PC-3 (cell line): Measurements from ENCODE around the gene TBCCD1. TPM values are rescaled to one million over a fixed set of nuclear protein-coding genes. Genes with fewer than 3 reads are reported as not detected.

Experiments used
- ATAC-seq: fragments of 200-7000 bp; cut with Tn5 transposase; 2 replicates; pipeline ENCODE4 v1.9.1; 2020; ENCODE audit warnings: mild to moderate bottlenecking, moderate library complexity
- BruUV-seq: library from RNA; stranded (reverse); fragments of 400-500 nt; replicated peaks from 2 replicates; lab custom pipeline; 2021; lab: Mats Ljungman, UMichigan
- CTCF ChIA-PET: fragments of 300-600 bp; sonication (Branson Sonifier 250); formaldehyde crosslinking; loops from one replicate; lab custom pipeline; 2022; ENCODE audit warnings: antibody characterized with exemption; lab: Charles Lee
- POLR2A ChIA-PET: fragments of 300-600 bp; sonication (Branson Sonifier 250); formaldehyde crosslinking; loops from one replicate; lab custom pipeline; 2022; ENCODE audit warnings: antibody characterized with exemption; ENCODE audit not compliant: unreplicated experiment; lab: Charles Lee
- DNase-seq: peaks from one replicate; pipeline ENCODE4 v3.0.0-alpha.2; 2015
- H2AFZ ChIP-seq: fragments of 300-600 bp; sonication (generic); 2 replicates; pipeline ENCODE4 v1.6.0; 2016; ENCODE audit warnings: antibody characterized with exemption, low read length
- H3F3A ChIP-seq: fragments of 300-600 bp; sonication (generic); one replicate; pipeline ENCODE4 v1.6.0; 2017; ENCODE audit warnings: antibody characterized with exemption, low read length, control low read depth, mild to moderate bottlenecking; ENCODE audit not compliant: unreplicated experiment
- H3K27ac ChIP-seq: fragments of 300-600 bp; sonication (generic); 2 replicates; pipeline ENCODE4 v1.5.1; 2016; ENCODE audit warnings: mild to moderate bottlenecking, low read length
- H3K27me3 ChIP-seq: fragments of 300-600 bp; sonication (generic); 2 replicates; pipeline ENCODE4 v1.6.1; 2016; ENCODE audit warnings: low read length, mixed read lengths
- H3K36me3 ChIP-seq: fragments of 300-600 bp; sonication (generic); 2 replicates; pipeline ENCODE4 v1.6.1; 2016; ENCODE audit warnings: low read depth, mixed run types, low read length, mixed read lengths
- H3K4me1 ChIP-seq: fragments of 300-600 bp; sonication (generic); 2 replicates; pipeline ENCODE4 v1.5.1; 2016; ENCODE audit warnings: low read length; ENCODE audit not compliant: insufficient read depth
- H3K4me2 ChIP-seq: fragments of 300-600 bp; sonication (generic); 2 replicates; pipeline ENCODE4 v1.6.0; 2016; ENCODE audit warnings: low read length
- H3K4me3 ChIP-seq: fragments of 300-600 bp; sonication (generic); 2 replicates; pipeline ENCODE4 v1.5.1; 2016; ENCODE audit warnings: mild to moderate bottlenecking, low read length, mixed read lengths
- H3K79me2 ChIP-seq: fragments of 300-600 bp; sonication (generic); 2 replicates; pipeline ENCODE4 v1.6.1; 2017; ENCODE audit warnings: low read length, mixed read lengths
- H3K9ac ChIP-seq: fragments of 300-600 bp; sonication (generic); 2 replicates; pipeline ENCODE4 v1.6.0; 2016; ENCODE audit warnings: mild to moderate bottlenecking, low read length
- H3K9me2 ChIP-seq: fragments of 300-600 bp; sonication (generic); replicated peaks from 2 replicates; pipeline ENCODE4 v1.6.1; 2016; ENCODE audit warnings: mixed run types, low read length, mixed read lengths
- H3K9me3 ChIP-seq: fragments of 300-600 bp; sonication (generic); 2 replicates; pipeline ENCODE4 v1.6.1; 2016; ENCODE audit warnings: low read length, mixed read lengths
- H4K20me1 ChIP-seq: fragments of 300-600 bp; sonication (generic); 2 replicates; pipeline ENCODE4 v1.6.1; 2016; ENCODE audit warnings: low read length, mixed read lengths
- CTCF ChIP-seq: fragments of 300-600 bp; sonication (generic); conservative IDR thresholded peaks from 2 replicates; pipeline ENCODE4 v1.5.1; 2017; ENCODE audit warnings: antibody characterized with exemption, low read depth, mild to moderate bottlenecking, low read length
- EZH2 ChIP-seq: fragments of 300-600 bp; sonication (generic); IDR thresholded peaks from one replicate; pipeline ENCODE4 v1.6.1; 2017; ENCODE audit warnings: antibody characterized with exemption, mild to moderate bottlenecking, low read length; ENCODE audit not compliant: unreplicated experiment
- EZH2phosphoT487 ChIP-seq: fragments of 300-600 bp; sonication (generic); IDR thresholded peaks from 2 replicates; pipeline ENCODE4 v1.6.1; 2018; ENCODE audit warnings: mild to moderate bottlenecking, antibody characterized with exemption, low read length, borderline replicate concordance
- intact Hi-C: fragments of 100-400 bp; cut with micrococcal nuclease; formaldehyde crosslinking; loops from 2 replicates; pipeline ENCODE4 v1.9.0; 2023
- total RNA-seq: library from RNA; depleted of rRNA; stranded (reverse); fragments of >200 nt; gene quantifications from 2 replicates; pipeline ENCODE4 v1.2.3, GENCODE V29; 2014

TBCCD1 gene
- total RNA-seq, 1 experiment from 2014 or later = 17.0 TPM

DNA sequence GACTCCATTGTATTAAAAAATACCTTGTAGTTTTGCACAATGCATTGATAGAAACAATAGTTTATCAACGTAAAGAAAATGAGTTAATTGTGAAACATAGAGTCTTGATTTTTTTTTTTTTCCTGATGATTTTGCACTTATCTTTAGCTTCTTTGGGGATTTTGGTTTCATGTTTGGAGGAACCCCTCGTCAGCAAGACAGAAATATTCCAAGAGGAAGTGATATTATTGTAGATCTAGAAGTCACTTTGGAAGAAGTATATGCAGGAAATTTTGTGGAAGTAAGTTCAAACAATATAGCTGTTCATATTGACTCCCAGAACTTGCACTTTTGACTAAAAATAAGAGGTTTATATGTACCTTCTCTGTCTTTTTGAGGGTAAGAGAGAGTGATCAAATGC, 10.4 kb upstream of the TBCCD1 start:
- Histone ChIP-seq H3K9me3 (no peaks in the 10 kb centered on the region), H4K20me1 (0 out of 2 replicates have a peak, but pooled peaks cover 6% of the 10 kb centered on the region), H3K36me3 (peaks cover 82% of the 10 kb centered on the region), H3K27me3 (no peaks in the 10 kb centered on the region), H3K9ac (no peak overlapping the region), H3K9me2 (no peaks in the 10 kb centered on the region), H3K4me1 (no peaks in the 10 kb centered on the region), H3F3A (no peaks in the 10 kb centered on the region), H2AFZ (no peak overlapping the region), H3K79me2 (peaks cover 14% of the 10 kb centered on the region), H3K4me3 (no peak overlapping the region), H3K4me2 (no peak overlapping the region), H3K27ac (no peak overlapping the region)
- intact Hi-C loops = no loop called here
- TF ChIP-seq EZH2phosphoT487 = no peak
- TF ChIP-seq CTCF = no peak
- TF ChIP-seq EZH2 = no peak
- BruUV-seq = no TSS peak
- ChIA-PET POLR2A (interaction anchor here (0.7 kb wide), 1 partner anchor 9 kb away, joined by 12 read pairs; no protein-coding TSS in a partner anchor), CTCF (interaction anchor here (0.6 kb wide), 1 partner anchor 13 kb away, joined by 12 read pairs; no protein-coding TSS in a partner anchor)
- DNase-seq (no peak), ATAC-seq (no peak)

DNA sequence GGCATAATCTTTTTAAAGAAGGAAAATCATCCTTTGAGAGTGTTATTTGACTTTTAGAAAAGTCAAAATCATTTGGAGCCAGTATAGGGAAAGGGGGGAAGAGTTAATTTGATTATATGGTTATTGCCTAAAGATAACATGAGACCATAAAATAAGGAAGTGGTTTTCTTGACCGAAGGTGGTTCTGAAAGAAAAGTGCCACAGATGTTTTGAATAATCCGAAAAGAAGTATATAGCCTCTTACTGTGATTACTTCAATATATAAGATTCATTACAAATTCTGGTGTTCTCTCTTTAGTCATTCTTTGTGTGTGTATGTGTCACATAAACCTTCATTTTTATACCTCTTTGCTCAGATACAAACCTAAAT, 4.5 kb upstream of the TBCCD1 start:
- BruUV-seq = no TSS peak
- H3K79me2 ChIP-seq = peaks cover 54% of the 10 kb centered on the region

More for the DNA sequence above, 4.5 kb upstream of the TBCCD1 start:
- H3K27ac ChIP-seq = no peak overlapping the region
- intact Hi-C loops = no loop called here
- ATAC-seq = no peak
- CTCF ChIA-PET = interaction anchor here (1.9 kb wide), 1 partner anchor 45 kb away, joined by 7 read pairs; no protein-coding TSS in a partner anchor
- H3F3A ChIP-seq = no peaks in the 10 kb centered on the region
- peak overlapping the region; percentile 92 for H3K4me3 ChIP-seq
- H2AFZ ChIP-seq = no peak overlapping the region
- no peaks in the 10 kb centered on the region for H3K27me3 ChIP-seq
- no peaks in the 10 kb centered on the region for H3K9me3 ChIP-seq
- no peaks in the 10 kb centered on the region for H3K9me2 ChIP-seq
- peak overlapping the region; percentile 91 for H3K9ac ChIP-seq
- POLR2A ChIA-PET = interaction anchor here (0.6 to 0.8 kb wide), 2 partner anchors 15 to 235 kb away, joined by 3 to 5 read pairs; no protein-coding TSS in a partner anchor
- peaks cover 16% of the 10 kb centered on the region for H3K4me1 ChIP-seq
- peak overlapping the region; percentile 89 for H3K4me2 ChIP-seq
- H4K20me1 ChIP-seq = peaks cover 14% of the 10 kb centered on the region; the same call in 1 of the 2 replicates
- DNase-seq = no peak
- no peak for TF ChIP-seq EZH2phosphoT487
- no peak for TF ChIP-seq EZH2
- no peak for TF ChIP-seq CTCF
- H3K36me3 ChIP-seq = peaks cover 43% of the 10 kb centered on the region
